HL-60 (cell line): ENCODE data around the gene TOX3.

Experiments used
- DNase-seq, 2 experiments: peaks; one replicate each; pipeline ENCODE4 v3.0.0-alpha.2; 2010 to 2020; ENCODE audit warnings: low read depth in 1 of 2, low spot score in 1 of 2
- H3K27ac ChIP-seq: fragments of 250-450 bp; sonication (Bioruptor Pico); replicated peaks from 2 replicates; pipeline ENCODE4 v1.5.1; 2020; ENCODE audit warnings: mild to moderate bottlenecking, moderate library complexity
- H3K27me3 ChIP-seq: fragments of 250-450 bp; sonication (Bioruptor Pico); 2 replicates; pipeline ENCODE4 v1.5.1; 2021; ENCODE audit warnings: mild to moderate bottlenecking, moderate library complexity; ENCODE audit not compliant: insufficient read depth, poor library complexity, severe bottlenecking
- H3K4me3 ChIP-seq: replicated peaks from 2 replicates; pipeline ENCODE4 v1.5.1; 2011; ENCODE audit warnings: mild to moderate bottlenecking, control low read depth, low read length; ENCODE audit not compliant: insufficient read depth
- GABPA ChIP-seq: IDR thresholded peaks from 2 replicates; pipeline ENCODE4 v1.6.1; 2012; ENCODE audit warnings: low read depth
- POLR2AphosphoS5 ChIP-seq: IDR thresholded peaks from 2 replicates; pipeline ENCODE4 v1.6.1; 2012; ENCODE audit warnings: low read depth
- REST ChIP-seq: IDR thresholded peaks from 2 replicates; pipeline ENCODE4 v1.6.1; 2012; ENCODE audit warnings: low read depth; ENCODE audit not compliant: insufficient replicate concordance
- SPI1 ChIP-seq: IDR thresholded peaks from 2 replicates; pipeline ENCODE4 v1.6.1; 2012; ENCODE audit warnings: low read depth, mild to moderate bottlenecking, borderline replicate concordance
- TF ChIP-seq, protein P1 (sequence below): IDR thresholded peaks from one replicate; pipeline ENCODE4 v1.5.1; 2011; ENCODE audit warnings: low read length, control low read depth, inconsistent platforms; ENCODE audit not compliant: insufficient read depth

Gene TOX3

DNA sequence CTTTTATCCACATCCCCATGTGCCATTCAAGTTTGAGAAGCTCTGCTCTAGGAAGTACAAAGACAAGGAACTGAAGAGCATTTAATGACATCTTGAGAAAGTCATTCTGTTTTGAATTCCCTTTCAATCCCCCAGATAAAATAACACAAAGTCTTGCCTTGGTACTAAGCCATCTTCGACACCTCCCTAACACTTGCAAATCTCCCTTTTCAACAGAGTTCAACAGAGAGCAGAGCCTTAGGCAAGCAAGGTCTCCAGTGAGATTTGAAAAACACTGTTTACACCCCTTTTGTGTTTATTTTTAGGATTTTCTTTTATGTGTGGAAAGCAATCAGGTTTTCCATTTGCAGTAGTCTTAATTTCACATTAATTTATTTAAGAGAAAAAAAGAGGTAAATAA lies 13.6 kb downstream of the TOX3 start:
- Histone ChIP-seq H3K4me3 (no peak overlapping the region), H3K27ac (no peak overlapping the region), H3K27me3 (peaks cover 1% of the 10 kb centered on the region)
- DNase-seq = no peak
- TF ChIP-seq, protein P1, sequence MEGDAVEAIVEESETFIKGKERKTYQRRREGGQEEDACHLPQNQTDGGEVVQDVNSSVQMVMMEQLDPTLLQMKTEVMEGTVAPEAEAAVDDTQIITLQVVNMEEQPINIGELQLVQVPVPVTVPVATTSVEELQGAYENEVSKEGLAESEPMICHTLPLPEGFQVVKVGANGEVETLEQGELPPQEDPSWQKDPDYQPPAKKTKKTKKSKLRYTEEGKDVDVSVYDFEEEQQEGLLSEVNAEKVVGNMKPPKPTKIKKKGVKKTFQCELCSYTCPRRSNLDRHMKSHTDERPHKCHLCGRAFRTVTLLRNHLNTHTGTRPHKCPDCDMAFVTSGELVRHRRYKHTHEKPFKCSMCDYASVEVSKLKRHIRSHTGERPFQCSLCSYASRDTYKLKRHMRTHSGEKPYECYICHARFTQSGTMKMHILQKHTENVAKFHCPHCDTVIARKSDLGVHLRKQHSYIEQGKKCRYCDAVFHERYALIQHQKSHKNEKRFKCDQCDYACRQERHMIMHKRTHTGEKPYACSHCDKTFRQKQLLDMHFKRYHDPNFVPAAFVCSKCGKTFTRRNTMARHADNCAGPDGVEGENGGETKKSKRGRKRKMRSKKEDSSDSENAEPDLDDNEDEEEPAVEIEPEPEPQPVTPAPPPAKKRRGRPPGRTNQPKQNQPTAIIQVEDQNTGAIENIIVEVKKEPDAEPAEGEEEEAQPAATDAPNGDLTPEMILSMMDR = no peak
- TF ChIP-seq SPI1 = no peak
- no peak for TF ChIP-seq REST

GRCh38 chr16:52532384-52532783 lies 14.6 kb downstream of the TOX3 start:
- no peaks in the 10 kb centered on the region for H3K27me3 ChIP-seq
- no peak for DNase-seq
- TF ChIP-seq SPI1 = no peak
- TF ChIP-seq, protein P1 = no peak
- TF ChIP-seq GABPA = no peak
- TF ChIP-seq POLR2AphosphoS5 = no peak
- no peak for TF ChIP-seq REST
- no peak overlapping the region for H3K27ac ChIP-seq
- no peak overlapping the region for H3K4me3 ChIP-seq

DNA sequence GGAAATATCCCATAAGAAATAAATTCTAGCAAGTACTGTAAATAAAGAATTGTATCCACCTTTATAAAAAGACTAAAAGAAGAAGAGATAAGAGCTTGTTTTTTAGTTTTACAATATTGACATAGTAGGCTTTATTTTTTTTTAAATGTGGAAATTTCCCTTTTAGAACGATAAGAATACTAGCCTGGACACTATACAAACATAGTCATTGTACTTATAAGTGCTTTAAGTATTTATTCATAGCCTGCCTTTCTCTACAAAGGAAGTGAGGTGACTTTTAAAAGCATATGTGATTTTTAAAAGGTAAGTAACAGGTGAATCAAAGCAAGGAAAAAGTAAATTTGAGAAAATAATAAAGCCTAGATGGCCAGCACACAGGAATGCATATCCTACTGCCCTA lies 17.7 kb downstream of the TOX3 start:
- no peaks in the 10 kb centered on the region for H3K27me3 ChIP-seq
- H3K27ac ChIP-seq = no peak overlapping the region
- TF ChIP-seq POLR2AphosphoS5 (no peak), GABPA (no peak), SPI1 (no peak), REST (no peak)
- TF ChIP-seq, protein P1 = no peak
- no peak overlapping the region for H3K4me3 ChIP-seq
- no peak for DNase-seq
